M059J (cell line): ENCODE measurements around the gene SAFB. TPM values are rescaled to one million over a fixed set of nuclear protein-coding genes. Genes with fewer than 3 reads are reported as not detected.
A peak's percentile ranks its signal among the peaks of the same experiment; 100 is the strongest.

ENCODE experiments used
- DNase-seq: peaks from one replicate; pipeline ENCODE4 v3.0.0-alpha.2; 2012; ENCODE audit warnings: low read depth
- total RNA-seq: library from RNA; depleted of rRNA; stranded (reverse); fragments of >200 nt; shearing (Covaris generic); gene quantifications from 2 replicates; pipeline ENCODE4 v1.2.3, GENCODE V29; 2014; rRNA removed

Gene SAFB
- 10.3 and 27.8 TPM in 2 replicates for total RNA-seq

- DNase-seq, result peak; percentile 99
These were observed at the start of gene SAFB, which contains the start of gene SAFB2 for GRCh38 chr19:5622465-5623396. Gene SAFB, plus strand, starts transcription at chr19:5623083. Its CDS starts 123 bp downstream, at chr19:5623206. Gene SAFB2, minus strand, starts transcription at chr19:5622776. Its CDS starts 61 bp downstream, at chr19:5622715.

GRCh38 chr19:5575590-5575989 is 47.3 kb upstream of the SAFB start:
- DNase-seq, result peak; percentile 52

- DNase-seq, result peak; percentile 39
These were observed 44.6 kb upstream of the SAFB start for GRCh38 chr19:5578097-5578846.

- DNase-seq, result no peak
These were observed 43.6 kb upstream of the SAFB start for GRCh38 chr19:5579286-5579685.

GRCh38 chr19:5579697-5580096 is 43.2 kb upstream of the SAFB start:
- DNase-seq, result no peak

GRCh38 chr19:5580161-5580571 is 42.7 kb upstream of the SAFB start:
- peak; percentile 18 for DNase-seq

GRCh38 chr19:5585461-5586299 is 37.2 kb upstream of the SAFB start:
- no peak for DNase-seq

- no peak for DNase-seq
These were observed 36.4 kb upstream of the SAFB start for GRCh38 chr19:5586300-5587070.

- no peak for DNase-seq
These were observed 35.8 kb upstream of the SAFB start for GRCh38 chr19:5587071-5587455.

GRCh38 chr19:5587661-5588060 is 35.2 kb upstream of the SAFB start:
- no peak for DNase-seq

GRCh38 chr19:5588441-5588840 is 34.4 kb upstream of the SAFB start:
- no peak for DNase-seq

- DNase-seq, result no peak
These were observed 33.8 kb upstream of the SAFB start for GRCh38 chr19:5588906-5589676.

GRCh38 chr19:5590151-5590864 is 32.6 kb upstream of the SAFB start:
- no peak for DNase-seq

GRCh38 chr19:5590865-5591154 is 32.1 kb upstream of the SAFB start:
- no peak for DNase-seq

GRCh38 chr19:5591476-5591875 is 31.4 kb upstream of the SAFB start:
- DNase-seq, result no peak

- DNase-seq, result no peak
These were observed 30.1 kb upstream of the SAFB start for GRCh38 chr19:5592531-5593342.

GRCh38 chr19:5593343-5594255 is 29.3 kb upstream of the SAFB start:
- no peak for DNase-seq

GRCh38 chr19:5594521-5594950 is 28.3 kb upstream of the SAFB start:
- no peak for DNase-seq
